HCT116 (cell line): ENCODE data around the gene MRPS27. TPM values are rescaled to one million over a fixed set of nuclear protein-coding genes. Genes with fewer than 3 reads are reported as not detected.

Source experiments
- ATAC-seq: fragments of 200-7000 bp; cut with Tn5 transposase; 2 replicates; pipeline ENCODE4 v1.9.1; 2020; ENCODE audit warnings: mild to moderate bottlenecking, moderate library complexity
- BruUV-seq: library from RNA; stranded (reverse); fragments of 400-500 nt; replicated peaks from 2 replicates; lab custom pipeline; 2021; lab: Mats Ljungman, UMichigan
- CTCF ChIA-PET: fragments of 300-600 bp; sonication (Branson Sonifier 250); formaldehyde crosslinking; loops from one replicate; lab custom pipeline; 2021; ENCODE audit warnings: antibody characterized with exemption; lab: Charles Lee
- POLR2A ChIA-PET: fragments of 300-600, 350-600 bp; sonication (Branson Sonifier 250); formaldehyde crosslinking; loops from one replicate; lab custom pipeline; 2021; ENCODE audit warnings: antibody characterized with exemption; lab: Charles Lee
- RAD21 ChIA-PET, 2 experiments: fragments of 300-600 bp; sonication (Branson Sonifier 250); formaldehyde crosslinking; loops; one replicate each; lab custom pipeline; 2023; ENCODE audit warnings: low total read pairs in 2 of 2; ENCODE audit not compliant: uncharacterized antibody in 2 of 2, unreplicated experiment in 2 of 2, low non-redundant PET in 1 of 2; lab: Charles Lee
- DNase-seq: peaks from one replicate; pipeline ENCODE4 v3.0.0-alpha.2; 2010; ENCODE audit warnings: low read depth, low spot score
- H2AFZ ChIP-seq: fragments of 200-600 bp; shearing (Covaris generic), sonication (generic); 2 replicates; pipeline ENCODE4 v1.6.1; 2017; ENCODE audit warnings: low read depth, mixed run types, mixed read lengths, antibody characterized with exemption, low read length; ENCODE audit not compliant: poor library complexity, severe bottlenecking
- H3K27ac ChIP-seq: 2 replicates; pipeline ENCODE4 v1.5.1; 2012; ENCODE audit warnings: low read depth, low read length
- H3K27me3 ChIP-seq: fragments of 200-600 bp; sonication (generic); 2 replicates; pipeline ENCODE4 v1.6.1; 2016; ENCODE audit warnings: mixed run types, low read length, mixed read lengths; ENCODE audit not compliant: insufficient read depth
- H3K36me3 ChIP-seq, 2 experiments: fragments of 200-500 bp in 1 of 2; fragments of 200-600 bp in 1 of 2; sonication (Bioruptor generic) in 1 of 2; sonication (generic) in 1 of 2; 2 replicates each; pipeline versions ENCODE4 v1.5.1 to v1.6.1; 2014 to 2016; ENCODE audit warnings: low read length in 2 of 2, inconsistent platforms in 1 of 2, mixed read lengths in 1 of 2, mixed run types in 1 of 2; ENCODE audit not compliant: insufficient read depth in 2 of 2, control insufficient read depth in 1 of 2
- H3K4me1 ChIP-seq, 2 experiments: fragments of 200-600 bp in 1 of 2; sonication (generic) in 1 of 2; 2 replicates each; pipeline versions ENCODE4 v1.5.1 to v1.6.1; 2012 to 2017; ENCODE audit warnings: low read length in 2 of 2, inconsistent platforms in 1 of 2, mild to moderate bottlenecking in 1 of 2, mixed read lengths in 1 of 2, mixed run types in 1 of 2, moderate library complexity in 1 of 2; ENCODE audit not compliant: insufficient read depth in 2 of 2, control insufficient read depth in 1 of 2
- H3K4me2 ChIP-seq: fragments of 200-600 bp; sonication (generic); 2 replicates; pipeline ENCODE4 v1.6.1; 2017; ENCODE audit warnings: mixed run types, low read length, mixed read lengths
- H3K4me3 ChIP-seq, 2 experiments: fragments of 200-600 bp in 1 of 2; sonication (generic) in 1 of 2; replicated peaks in 1 of 2; 2 replicates each; pipeline ENCODE4 v1.5.1; 2011 to 2016; ENCODE audit warnings: low read length in 2 of 2, control low read depth in 1 of 2, low read depth in 1 of 2, mild to moderate bottlenecking in 1 of 2, mixed read lengths in 1 of 2, mixed run types in 1 of 2
- H3K79me2 ChIP-seq: fragments of 200-600 bp; sonication (generic); 2 replicates; pipeline ENCODE4 v1.6.1; 2017; ENCODE audit warnings: mild to moderate bottlenecking, mixed run types, low read length, moderate library complexity, mixed read lengths; ENCODE audit not compliant: insufficient read depth
- H3K9ac ChIP-seq: fragments of 200-600 bp; sonication (generic); 2 replicates; pipeline ENCODE4 v1.6.1; 2016; ENCODE audit warnings: low read length, mixed read lengths
- H3K9me2 ChIP-seq: fragments of 200-600 bp; sonication (generic), shearing (Covaris generic); 2 replicates; pipeline ENCODE4 v1.6.1; 2017; ENCODE audit warnings: mixed run types, mild to moderate bottlenecking, moderate library complexity; ENCODE audit not compliant: insufficient read depth
- H3K9me3 ChIP-seq, 2 experiments: fragments of 200-500 bp in 1 of 2; fragments of 200-600 bp in 1 of 2; sonication (Bioruptor generic) in 1 of 2; sonication (generic) in 1 of 2; 2 replicates each; pipeline ENCODE4 v1.6.1; 2014 to 2017; ENCODE audit warnings: low read length in 2 of 2, mixed read lengths in 2 of 2, inconsistent platforms in 1 of 2, low read depth in 1 of 2, mild to moderate bottlenecking in 1 of 2, mixed run types in 1 of 2, moderate library complexity in 1 of 2; ENCODE audit not compliant: control insufficient read depth in 1 of 2, insufficient read depth in 1 of 2
- H4K20me1 ChIP-seq: fragments of 200-600 bp; sonication (generic), shearing (Covaris generic); 2 replicates; pipeline ENCODE4 v1.6.1; 2017; ENCODE audit warnings: mixed run types, mild to moderate bottlenecking, moderate library complexity; ENCODE audit not compliant: insufficient read depth
- CBX3 ChIP-seq: IDR thresholded peaks from 2 replicates; pipeline ENCODE4 v1.6.1; 2012; ENCODE audit warnings: low read depth
- EGR1 ChIP-seq: IDR thresholded peaks from 2 replicates; pipeline ENCODE4 v1.6.1; 2012; ENCODE audit warnings: low read depth
- ELF1 ChIP-seq: IDR thresholded peaks from 2 replicates; pipeline ENCODE4 v1.6.1; 2012; ENCODE audit warnings: low read depth, borderline replicate concordance
- EZH2 ChIP-seq: fragments of 200-600 bp; sonication (generic); IDR thresholded peaks from 2 replicates; pipeline ENCODE4 v1.6.1; 2017; ENCODE audit warnings: antibody characterized with exemption, mixed run types
- EZH2phosphoT487 ChIP-seq: fragments of 200-600 bp; IDR thresholded peaks from 2 replicates; pipeline ENCODE4 v1.6.1; 2018; ENCODE audit warnings: antibody characterized with exemption, borderline replicate concordance
- FOSL1 ChIP-seq: IDR thresholded peaks from 2 replicates; pipeline ENCODE4 v1.6.1; 2012; ENCODE audit warnings: low read depth
- JUND ChIP-seq: IDR thresholded peaks from 2 replicates; pipeline ENCODE4 v1.6.1; 2012
- MAX ChIP-seq: IDR thresholded peaks from 2 replicates; pipeline ENCODE4 v1.6.1; 2012
- POLR2A ChIP-seq: IDR thresholded peaks from 2 replicates; pipeline ENCODE4 v1.7.0; 2011; ENCODE audit warnings: borderline replicate concordance; ENCODE audit not compliant: insufficient read depth, insufficient read length; ENCODE audit errors: extremely low read depth
- POLR2AphosphoS5 ChIP-seq: IDR thresholded peaks from 2 replicates; pipeline ENCODE4 v1.6.1; 2011; ENCODE audit warnings: mild to moderate bottlenecking, low read depth, low read length, moderate library complexity
- SIN3A ChIP-seq: IDR thresholded peaks from 2 replicates; pipeline ENCODE4 v1.6.1; 2012; ENCODE audit warnings: low read depth
- SRF ChIP-seq: IDR thresholded peaks from 2 replicates; pipeline ENCODE4 v1.6.1; 2012; ENCODE audit warnings: low read depth
- TCF7L2 ChIP-seq: IDR thresholded peaks from 2 replicates; pipeline ENCODE4 v1.7.0; 2011; ENCODE audit warnings: borderline replicate concordance, inconsistent platforms; ENCODE audit not compliant: insufficient read depth, insufficient read length; ENCODE audit errors: extremely low read depth
- ZFX ChIP-seq: fragments of 450-650 bp; IDR thresholded peaks from 2 replicates; pipeline ENCODE4 v1.6.1; 2017
- ZNF274 ChIP-seq: fragments of 200-500 bp; sonication (Bioruptor generic); IDR thresholded peaks from 2 replicates; pipeline ENCODE4 v1.6.1; 2014; ENCODE audit warnings: mild to moderate bottlenecking, low read depth, low read length, inconsistent platforms
- intact Hi-C: fragments of 100-400 bp; cut with micrococcal nuclease; formaldehyde crosslinking; loops from 2 replicates; pipeline ENCODE4 v1.10.0; 2022
- total RNA-seq: library from RNA; stranded (reverse); gene quantifications from one replicate; pipeline ENCODE4 v1.2.1, GENCODE V29; 2021; ENCODE audit not compliant: unreplicated experiment
- TF ChIP-seq, protein P1 (sequence below): IDR thresholded peaks from 2 replicates; pipeline ENCODE4 v1.6.1; 2011; ENCODE audit warnings: mild to moderate bottlenecking, low read length, moderate library complexity; ENCODE audit not compliant: insufficient replicate concordance; ENCODE audit errors: extremely low read depth
- TF ChIP-seq, protein P2 (sequence below), 3 experiments: fragments of 200-600 bp in 1 of 3; sonication (generic) in 1 of 3; IDR thresholded peaks in 2 of 3; conservative IDR thresholded peaks in 1 of 3; 2 replicates each; pipeline ENCODE4 v1.5.1; 2012 to 2017; ENCODE audit warnings: low read depth in 2 of 3, low read length in 2 of 3, antibody characterized with exemption in 1 of 3, borderline replicate concordance in 1 of 3, control low read depth in 1 of 3, mild to moderate bottlenecking in 1 of 3, mixed read lengths in 1 of 3, mixed run types in 1 of 3, moderate library complexity in 1 of 3; ENCODE audit not compliant: insufficient read depth in 1 of 3
- TF ChIP-seq, protein P3 (sequence below): IDR thresholded peaks from 2 replicates; pipeline ENCODE4 v1.6.1; 2012; ENCODE audit warnings: low read depth

Gene MRPS27
- total RNA-seq, 1 experiment from 2014 or later: 113 TPM

DNA sequence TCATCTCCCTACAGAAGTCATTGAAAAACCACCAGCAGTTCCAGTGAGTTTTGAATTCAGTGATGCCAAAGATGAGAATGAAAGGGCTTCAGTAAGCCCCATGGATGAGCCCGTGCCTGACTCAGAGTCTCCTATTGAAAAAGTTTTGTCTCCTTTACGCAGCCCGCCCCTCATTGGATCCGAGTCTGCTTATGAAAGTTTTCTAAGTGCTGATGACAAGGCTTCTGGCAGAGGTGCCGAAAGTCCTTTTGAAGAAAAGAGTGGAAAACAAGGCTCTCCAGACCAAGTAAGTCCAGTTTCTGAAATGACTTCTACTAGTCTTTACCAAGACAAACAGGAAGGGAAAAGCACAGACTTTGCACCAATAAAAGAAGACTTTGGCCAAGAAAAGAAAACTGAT is 122.6 kb downstream of the MRPS27 start:
- ATAC-seq: no peak
- intact Hi-C loops: no loop called here
- Histone ChIP-seq H3K27me3 (no peaks in the 10 kb centered on the region), H3K27ac (no peak overlapping the region), H3K79me2 (no peaks in the 10 kb centered on the region), H3K4me1 (no peaks in the 10 kb centered on the region), H3K9me3 (no peaks in the 10 kb centered on the region), H3K4me2 (no peak overlapping the region), H3K36me3 (no peaks in the 10 kb centered on the region), H2AFZ (no peak overlapping the region), H3K9me2 (no peaks in the 10 kb centered on the region), H3K4me3 (no peak overlapping the region), H3K9ac (no peak overlapping the region), H4K20me1 (no peaks in the 10 kb centered on the region)
- RAD21 ChIA-PET: no interaction called here
- no TSS peak for BruUV-seq
- CTCF ChIA-PET: no interaction called here
- no peak for DNase-seq
- POLR2A ChIA-PET: no interaction called here
- TF ChIP-seq SRF (no peak), FOSL1 (no peak), ZNF274 (no peak), EZH2 (no peak), EGR1 (no peak), JUND (no peak), ZFX (no peak), POLR2A (no peak), POLR2AphosphoS5 (no peak), MAX (no peak), CBX3 (no peak), EZH2phosphoT487 (no peak), SIN3A (no peak), ELF1 (no peak), TCF7L2 (no peak)
- TF ChIP-seq, protein P1, sequence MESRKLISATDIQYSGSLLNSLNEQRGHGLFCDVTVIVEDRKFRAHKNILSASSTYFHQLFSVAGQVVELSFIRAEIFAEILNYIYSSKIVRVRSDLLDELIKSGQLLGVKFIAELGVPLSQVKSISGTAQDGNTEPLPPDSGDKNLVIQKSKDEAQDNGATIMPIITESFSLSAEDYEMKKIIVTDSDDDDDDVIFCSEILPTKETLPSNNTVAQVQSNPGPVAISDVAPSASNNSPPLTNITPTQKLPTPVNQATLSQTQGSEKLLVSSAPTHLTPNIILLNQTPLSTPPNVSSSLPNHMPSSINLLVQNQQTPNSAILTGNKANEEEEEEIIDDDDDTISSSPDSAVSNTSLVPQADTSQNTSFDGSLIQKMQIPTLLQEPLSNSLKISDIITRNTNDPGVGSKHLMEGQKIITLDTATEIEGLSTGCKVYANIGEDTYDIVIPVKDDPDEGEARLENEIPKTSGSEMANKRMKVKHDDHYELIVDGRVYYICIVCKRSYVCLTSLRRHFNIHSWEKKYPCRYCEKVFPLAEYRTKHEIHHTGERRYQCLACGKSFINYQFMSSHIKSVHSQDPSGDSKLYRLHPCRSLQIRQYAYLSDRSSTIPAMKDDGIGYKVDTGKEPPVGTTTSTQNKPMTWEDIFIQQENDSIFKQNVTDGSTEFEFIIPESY: no peak
- TF ChIP-seq, protein P2, sequence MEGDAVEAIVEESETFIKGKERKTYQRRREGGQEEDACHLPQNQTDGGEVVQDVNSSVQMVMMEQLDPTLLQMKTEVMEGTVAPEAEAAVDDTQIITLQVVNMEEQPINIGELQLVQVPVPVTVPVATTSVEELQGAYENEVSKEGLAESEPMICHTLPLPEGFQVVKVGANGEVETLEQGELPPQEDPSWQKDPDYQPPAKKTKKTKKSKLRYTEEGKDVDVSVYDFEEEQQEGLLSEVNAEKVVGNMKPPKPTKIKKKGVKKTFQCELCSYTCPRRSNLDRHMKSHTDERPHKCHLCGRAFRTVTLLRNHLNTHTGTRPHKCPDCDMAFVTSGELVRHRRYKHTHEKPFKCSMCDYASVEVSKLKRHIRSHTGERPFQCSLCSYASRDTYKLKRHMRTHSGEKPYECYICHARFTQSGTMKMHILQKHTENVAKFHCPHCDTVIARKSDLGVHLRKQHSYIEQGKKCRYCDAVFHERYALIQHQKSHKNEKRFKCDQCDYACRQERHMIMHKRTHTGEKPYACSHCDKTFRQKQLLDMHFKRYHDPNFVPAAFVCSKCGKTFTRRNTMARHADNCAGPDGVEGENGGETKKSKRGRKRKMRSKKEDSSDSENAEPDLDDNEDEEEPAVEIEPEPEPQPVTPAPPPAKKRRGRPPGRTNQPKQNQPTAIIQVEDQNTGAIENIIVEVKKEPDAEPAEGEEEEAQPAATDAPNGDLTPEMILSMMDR (IDR thresholded peaks at IDR 0.05 in 2 of 3, conservative IDR thresholded peaks at IDR 0.05 in 1 of 3; ENCODE audit: borderline replicate concordance in 1 of 3, insufficient read depth in 1 of 3, low read depth in 2 of 3, low read length in 2 of 3): no peak
- TF ChIP-seq, protein P3, sequence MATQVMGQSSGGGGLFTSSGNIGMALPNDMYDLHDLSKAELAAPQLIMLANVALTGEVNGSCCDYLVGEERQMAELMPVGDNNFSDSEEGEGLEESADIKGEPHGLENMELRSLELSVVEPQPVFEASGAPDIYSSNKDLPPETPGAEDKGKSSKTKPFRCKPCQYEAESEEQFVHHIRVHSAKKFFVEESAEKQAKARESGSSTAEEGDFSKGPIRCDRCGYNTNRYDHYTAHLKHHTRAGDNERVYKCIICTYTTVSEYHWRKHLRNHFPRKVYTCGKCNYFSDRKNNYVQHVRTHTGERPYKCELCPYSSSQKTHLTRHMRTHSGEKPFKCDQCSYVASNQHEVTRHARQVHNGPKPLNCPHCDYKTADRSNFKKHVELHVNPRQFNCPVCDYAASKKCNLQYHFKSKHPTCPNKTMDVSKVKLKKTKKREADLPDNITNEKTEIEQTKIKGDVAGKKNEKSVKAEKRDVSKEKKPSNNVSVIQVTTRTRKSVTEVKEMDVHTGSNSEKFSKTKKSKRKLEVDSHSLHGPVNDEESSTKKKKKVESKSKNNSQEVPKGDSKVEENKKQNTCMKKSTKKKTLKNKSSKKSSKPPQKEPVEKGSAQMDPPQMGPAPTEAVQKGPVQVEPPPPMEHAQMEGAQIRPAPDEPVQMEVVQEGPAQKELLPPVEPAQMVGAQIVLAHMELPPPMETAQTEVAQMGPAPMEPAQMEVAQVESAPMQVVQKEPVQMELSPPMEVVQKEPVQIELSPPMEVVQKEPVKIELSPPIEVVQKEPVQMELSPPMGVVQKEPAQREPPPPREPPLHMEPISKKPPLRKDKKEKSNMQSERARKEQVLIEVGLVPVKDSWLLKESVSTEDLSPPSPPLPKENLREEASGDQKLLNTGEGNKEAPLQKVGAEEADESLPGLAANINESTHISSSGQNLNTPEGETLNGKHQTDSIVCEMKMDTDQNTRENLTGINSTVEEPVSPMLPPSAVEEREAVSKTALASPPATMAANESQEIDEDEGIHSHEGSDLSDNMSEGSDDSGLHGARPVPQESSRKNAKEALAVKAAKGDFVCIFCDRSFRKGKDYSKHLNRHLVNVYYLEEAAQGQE: no peak
